HepG2 (cell line): Measurements from ENCODE around the gene DAPL1. TPM values are rescaled to one million over a fixed set of nuclear protein-coding genes. Genes with fewer than 3 reads are reported as not detected.
A peak's percentile ranks its signal among the peaks of the same experiment; 100 is the strongest.

Experiments
- ATAC-seq: fragments of 200-7000 bp; cut with Tn5 transposase; 3 replicates; pipeline ENCODE4 v1.9.1; 2020; ENCODE audit warnings: mild to moderate bottlenecking, moderate library complexity
- BruUV-seq: library from RNA; stranded (reverse); fragments of 400-500 nt; replicated peaks from 2 replicates; lab custom pipeline; 2021; lab: Mats Ljungman, UMichigan
- CTCF ChIA-PET: fragments of 300-600 bp; formaldehyde crosslinking; extraction: SDS; loops from one replicate; lab custom pipeline; 2021; ENCODE audit warnings: low total read pairs, inconsistent platforms, low intra/inter-chr PET ratio; lab: Yijun Ruan, JAX
- POLR2A ChIA-PET: fragments of 350-600 bp; sonication (Branson Sonifier 250); formaldehyde crosslinking; loops from one replicate; lab custom pipeline; 2020; ENCODE audit warnings: antibody characterized with exemption, inconsistent platforms; lab: Yijun Ruan, JAX
- DNase-seq: peaks from one replicate; pipeline ENCODE4 v3.0.0-alpha.2; 2015; ENCODE audit warnings: low spot score
- FAIRE-seq: peaks from 3 replicates; lab custom pipeline; 2011; peaks lifted over from hg19 to GRCh38; lab: Jason Lieb, UNC
- H2AFZ ChIP-seq: one replicate; pipeline ENCODE4 v1.6.1; 2011; ENCODE audit warnings: low read length, inconsistent platforms
- H3K27ac ChIP-seq: fragments of 300-600 bp; 3 replicates; pipeline ENCODE4 v1.8.0; 2011; ENCODE audit warnings: mixed run types, mild to moderate bottlenecking, mixed read lengths, low read length, inconsistent platforms; ENCODE audit not compliant: insufficient read depth; ENCODE audit errors: extremely low read length
- H3K27me3 ChIP-seq, 2 experiments: fragments of 200-600 bp in 1 of 2; 2 replicates in 1 of 2; 3 replicates in 1 of 2; pipeline versions ENCODE4 v1.6.0 to v1.8.0; 2011; ENCODE audit warnings: low read length in 2 of 2, mild to moderate bottlenecking in 2 of 2, moderate library complexity in 2 of 2, inconsistent platforms in 1 of 2; ENCODE audit not compliant: insufficient read depth in 2 of 2, control insufficient read depth in 1 of 2
- H3K36me3 ChIP-seq, 2 experiments: fragments of 200-600 bp in 1 of 2; replicated peaks in 1 of 2; 2 replicates in 1 of 2; 3 replicates in 1 of 2; pipeline versions ENCODE4 v1.5.1 to v1.8.0; 2011; ENCODE audit warnings: low read length in 2 of 2, inconsistent platforms in 1 of 2; ENCODE audit not compliant: insufficient read depth in 2 of 2, control insufficient read depth in 1 of 2
- H3K4me1 ChIP-seq: 2 replicates; pipeline ENCODE4 v1.5.1; 2012; ENCODE audit warnings: low read length, inconsistent platforms; ENCODE audit not compliant: insufficient read depth
- H3K4me2 ChIP-seq: 2 replicates; pipeline ENCODE4 v1.6.0; 2011; ENCODE audit warnings: low read depth, low read length, inconsistent platforms
- H3K4me3 ChIP-seq, 3 experiments: fragments of 200-600 bp in 1 of 3; sonication (generic), shearing (Covaris generic) in 1 of 3; replicated peaks in 1 of 3; 2 replicates each; pipeline ENCODE4 v1.5.1; 2011 to 2016; ENCODE audit warnings: low read length in 3 of 3, inconsistent platforms in 2 of 3, low read depth in 2 of 3, mild to moderate bottlenecking in 2 of 3, control low read depth in 1 of 3, mixed read lengths in 1 of 3; ENCODE audit not compliant: insufficient read depth in 1 of 3
- H3K79me2 ChIP-seq: one replicate; pipeline ENCODE4 v1.6.1; 2011; ENCODE audit warnings: low read length, inconsistent platforms; ENCODE audit not compliant: insufficient read depth
- H3K9ac ChIP-seq: 2 replicates; pipeline ENCODE4 v1.6.0; 2011; ENCODE audit warnings: mild to moderate bottlenecking, low read depth, low read length, inconsistent platforms; ENCODE audit not compliant: insufficient read depth
- H3K9me3 ChIP-seq: 2 replicates; pipeline ENCODE4 v1.5.1; 2012; ENCODE audit warnings: mild to moderate bottlenecking, low read length
- H4K20me1 ChIP-seq: 2 replicates; pipeline ENCODE4 v1.6.0; 2011; ENCODE audit warnings: inconsistent platforms, mild to moderate bottlenecking, low read length, moderate library complexity; ENCODE audit not compliant: insufficient read depth
- ARNT ChIP-seq: fragments of 450-650 bp; IDR thresholded peaks from 2 replicates; pipeline ENCODE4 v1.6.1; 2017
- FOXK1 ChIP-seq: sonication (generic); formaldehyde crosslinking; IDR thresholded peaks from 2 replicates; pipeline ENCODE4 v1.4.0; 2020; ENCODE audit warnings: low read depth, missing genetic modification reagents, borderline replicate concordance
- GFI1 ChIP-seq: sonication (generic); formaldehyde crosslinking; IDR thresholded peaks from 2 replicates; pipeline ENCODE4 v1.5.0; 2020; ENCODE audit warnings: missing genetic modification reagents, mild to moderate bottlenecking, borderline replicate concordance
- GLI4 ChIP-seq: sonication (generic); formaldehyde crosslinking; IDR thresholded peaks from 2 replicates; pipeline ENCODE4 v1.5.1; 2020; ENCODE audit warnings: missing genetic modification reagents, mild to moderate bottlenecking, moderate library complexity, borderline replicate concordance
- PAXIP1 ChIP-seq: sonication (generic); formaldehyde crosslinking; conservative IDR thresholded peaks from 2 replicates; pipeline ENCODE4 v1.4.0; 2020; ENCODE audit warnings: mild to moderate bottlenecking, missing genetic modification reagents, moderate library complexity
- RCOR2 ChIP-seq: IDR thresholded peaks from 2 replicates; pipeline ENCODE4 v1.6.1; 2016; ENCODE audit warnings: missing biosample characterization, missing genetic modification reagents
- ZMYM4 ChIP-seq: sonication (generic); formaldehyde crosslinking; IDR thresholded peaks from 2 replicates; pipeline ENCODE4 v1.8.1; 2023; ENCODE audit warnings: mild to moderate bottlenecking, missing genetic modification reagents
- ZNF20 ChIP-seq: sonication (generic); formaldehyde crosslinking; IDR thresholded peaks from 2 replicates; pipeline ENCODE4 v1.4.0; 2020; ENCODE audit warnings: mild to moderate bottlenecking, moderate library complexity, missing genetic modification reagents
- ZNF709 ChIP-seq: sonication (generic); formaldehyde crosslinking; IDR thresholded peaks from 2 replicates; pipeline ENCODE4 v1.5.0; 2020; ENCODE audit warnings: mild to moderate bottlenecking, missing genetic modification reagents
- ZSCAN31 ChIP-seq: sonication (generic); formaldehyde crosslinking; IDR thresholded peaks from 2 replicates; pipeline ENCODE4 v1.5.0; 2020; ENCODE audit warnings: low read depth, mild to moderate bottlenecking, missing genetic modification reagents
- WGBS: methylation state at CpG from one replicate; pipeline ENCODE4 v1.1.6; 2017; ENCODE audit warnings: low lambda C conversion rate; 5-methylcytosine and 5-hydroxymethylcytosine counted together
- in situ Hi-C: cut with HindIII; loops from 2 replicates; pipeline ENCODE4 v1.10.0; 2017; ENCODE audit warnings: low pct_unique_long_range_greater_than_20kb; ENCODE audit not compliant: extremely low pct_ligation_motif_present
- intact Hi-C: fragments of 100-400 bp; cut with micrococcal nuclease; formaldehyde crosslinking; loops from one replicate; pipeline ENCODE4 v1.10.0; 2022; ENCODE audit not compliant: unreplicated experiment
- polyA plus RNA-seq, 8 experiments: library from polyadenylated mRNA; depleted of rRNA in 3 of 8; stranded (reverse) in 7 of 8; unstranded in 1 of 8; fragments of >200 nt; fragmentation: Illumina TruSeq in 4 of 8; extraction: Trizol in 4 of 8; gene quantifications; 2 replicates each; pipeline versions ENCODE4 v1.2.1 to v1.2.3, GENCODE V29; 2011 to 2016; ENCODE audit warnings: low read depth in 4 of 8, missing spikeins in 1 of 8, mixed read lengths in 1 of 8; ENCODE audit not compliant: insufficient read depth in 1 of 8
- total RNA-seq, 5 experiments: library from RNA; depleted of rRNA; stranded (reverse); fragments of >200 nt; fragmentation: Illumina TruSeq; extraction: Trizol; gene quantifications; 2 replicates each; pipeline ENCODE4 v1.2.3, GENCODE V29; 2016; ENCODE audit warnings: low read depth in 1 of 5
- TF ChIP-seq, protein P1 (sequence below): IDR thresholded peaks from 2 replicates; pipeline ENCODE4 v1.6.1; 2012; ENCODE audit warnings: inconsistent platforms
- TF ChIP-seq, protein P2 (sequence below): sonication (generic); formaldehyde crosslinking; IDR thresholded peaks from 2 replicates; pipeline ENCODE4 v1.4.0; 2020; ENCODE audit warnings: missing genetic modification reagents
- TF ChIP-seq, protein P3 (sequence below): sonication (generic); formaldehyde crosslinking; IDR thresholded peaks from 2 replicates; pipeline ENCODE4 v1.4.0; 2020; ENCODE audit warnings: mild to moderate bottlenecking, missing genetic modification reagents, borderline replicate concordance

Gene DAPL1
- total and polyA plus RNA-seq, 2 of the 13 experiments (the other 11 are each of a cell fraction or from before 2014, with no cell fraction given) = not detected

DNA sequence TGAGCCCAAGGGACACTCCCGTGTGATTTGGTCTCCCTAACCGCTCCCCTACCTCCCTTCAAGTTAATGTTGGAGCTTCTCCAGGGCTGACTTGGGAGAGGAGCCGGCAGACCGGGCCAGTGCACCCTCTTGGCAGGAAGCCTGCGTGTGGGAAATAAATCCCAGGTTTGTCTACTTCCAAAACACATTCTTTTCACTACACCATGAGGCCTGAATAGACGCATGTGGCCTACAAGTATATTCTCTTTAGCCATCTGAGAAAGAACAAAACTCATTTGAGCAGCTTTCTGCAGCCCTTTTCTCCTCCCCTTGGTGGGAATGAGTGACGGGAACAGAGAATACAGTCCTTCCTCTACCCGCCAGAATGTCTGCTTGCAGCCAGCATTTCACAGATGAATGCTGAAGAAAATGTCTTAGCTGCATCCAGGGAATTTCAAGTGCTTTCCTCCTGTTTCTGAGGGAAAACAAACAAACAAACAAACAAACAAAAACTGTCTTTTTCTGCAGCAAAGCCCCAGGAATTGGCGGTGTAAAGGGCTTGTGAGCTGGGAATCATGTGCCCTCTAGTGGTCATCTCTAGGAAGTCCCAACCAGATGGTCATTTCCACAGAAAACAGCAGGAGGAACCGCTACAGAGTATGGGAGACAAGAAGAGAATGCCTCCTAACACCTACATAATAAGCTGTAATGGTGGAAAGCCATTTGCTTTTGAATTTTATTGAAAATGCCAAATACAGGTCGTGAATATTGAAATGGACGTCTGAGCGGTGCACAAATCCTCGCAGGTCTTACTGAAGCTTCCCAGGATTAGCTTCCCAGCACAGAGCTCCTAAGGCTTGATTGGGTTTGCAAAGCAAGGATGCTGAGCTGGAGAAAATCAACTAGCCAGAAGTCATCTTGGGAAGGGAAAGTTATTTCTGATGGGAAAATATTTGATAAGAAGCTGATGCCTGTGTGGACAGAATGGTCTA lies 41.2 kb upstream of the DAPL1 start:
- intact Hi-C loops = loop anchor here (1.0 to 10.0 kb wide), 4 partner anchors 707 to 979 kb away; no protein-coding TSS in a partner anchor
- Histone ChIP-seq H3K4me2 (peak overlapping the region; percentile 79), H4K20me1 (no peaks in the 10 kb centered on the region), H3K9me3 (no peaks in the 10 kb centered on the region), H3K4me1 (peaks cover 7% of the 10 kb centered on the region; the same call in 1 of the 2 replicates), H3K36me3 (no peaks in the 10 kb centered on the region), H2AFZ (peak overlapping the region; percentile 43), H3K9ac (no peak overlapping the region), H3K4me3 (peak overlapping the region; percentile 17 to 47 (median 35); a peak in 4 of 6 replicates), H3K27me3 (peaks cover 0 to 16% of the 10 kb centered on the region in 2 experiments; a peak in 3 of 5 replicates), H3K79me2 (no peaks in the 10 kb centered on the region), H3K27ac (no peak overlapping the region)
- FAIRE-seq = peak; percentile 71
- WGBS = 8% methylated on average over 14 of the region's 14 CpGs
- POLR2A ChIA-PET = no interaction called here
- BruUV-seq = no TSS peak
- peak; percentile 96 for ATAC-seq
- in situ Hi-C loops = no loop called here
- CTCF ChIA-PET = interaction anchor here (0.8 to 2.0 kb wide), 5 partner anchors 30 to 732 kb away, joined by 3 to 12 read pairs (median 6); no protein-coding TSS in a partner anchor
- DNase-seq = peak; percentile 62
- TF ChIP-seq ARNT = no peak
- TF ChIP-seq, protein P1, sequence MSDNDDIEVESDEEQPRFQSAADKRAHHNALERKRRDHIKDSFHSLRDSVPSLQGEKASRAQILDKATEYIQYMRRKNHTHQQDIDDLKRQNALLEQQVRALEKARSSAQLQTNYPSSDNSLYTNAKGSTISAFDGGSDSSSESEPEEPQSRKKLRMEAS = no peak
- no peak for TF ChIP-seq ZNF20 (CRISPR knock-in tag)
- TF ChIP-seq ZSCAN31 (CRISPR knock-in tag) = no peak
- TF ChIP-seq, protein P2, sequence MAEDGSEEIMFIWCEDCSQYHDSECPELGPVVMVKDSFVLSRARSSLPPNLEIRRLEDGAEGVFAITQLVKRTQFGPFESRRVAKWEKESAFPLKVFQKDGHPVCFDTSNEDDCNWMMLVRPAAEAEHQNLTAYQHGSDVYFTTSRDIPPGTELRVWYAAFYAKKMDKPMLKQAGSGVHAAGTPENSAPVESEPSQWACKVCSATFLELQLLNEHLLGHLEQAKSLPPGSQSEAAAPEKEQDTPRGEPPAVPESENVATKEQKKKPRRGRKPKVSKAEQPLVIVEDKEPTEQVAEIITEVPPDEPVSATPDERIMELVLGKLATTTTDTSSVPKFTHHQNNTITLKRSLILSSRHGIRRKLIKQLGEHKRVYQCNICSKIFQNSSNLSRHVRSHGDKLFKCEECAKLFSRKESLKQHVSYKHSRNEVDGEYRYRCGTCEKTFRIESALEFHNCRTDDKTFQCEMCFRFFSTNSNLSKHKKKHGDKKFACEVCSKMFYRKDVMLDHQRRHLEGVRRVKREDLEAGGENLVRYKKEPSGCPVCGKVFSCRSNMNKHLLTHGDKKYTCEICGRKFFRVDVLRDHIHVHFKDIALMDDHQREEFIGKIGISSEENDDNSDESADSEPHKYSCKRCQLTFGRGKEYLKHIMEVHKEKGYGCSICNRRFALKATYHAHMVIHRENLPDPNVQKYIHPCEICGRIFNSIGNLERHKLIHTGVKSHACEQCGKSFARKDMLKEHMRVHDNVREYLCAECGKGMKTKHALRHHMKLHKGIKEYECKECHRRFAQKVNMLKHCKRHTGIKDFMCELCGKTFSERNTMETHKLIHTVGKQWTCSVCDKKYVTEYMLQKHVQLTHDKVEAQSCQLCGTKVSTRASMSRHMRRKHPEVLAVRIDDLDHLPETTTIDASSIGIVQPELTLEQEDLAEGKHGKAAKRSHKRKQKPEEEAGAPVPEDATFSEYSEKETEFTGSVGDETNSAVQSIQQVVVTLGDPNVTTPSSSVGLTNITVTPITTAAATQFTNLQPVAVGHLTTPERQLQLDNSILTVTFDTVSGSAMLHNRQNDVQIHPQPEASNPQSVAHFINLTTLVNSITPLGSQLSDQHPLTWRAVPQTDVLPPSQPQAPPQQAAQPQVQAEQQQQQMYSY (CRISPR knock-in tag) = no peak
- TF ChIP-seq FOXK1 = no peak
- TF ChIP-seq RCOR2 = no peak
- TF ChIP-seq ZNF709 = no peak
- TF ChIP-seq PAXIP1 (CRISPR knock-in tag) = no peak
- TF ChIP-seq ZMYM4 = peak; percentile 36; the same call in 1 of the 2 replicates
- TF ChIP-seq GLI4 = no peak
- TF ChIP-seq GFI1 = 0 out of 2 replicates have a peak, but pooled peaks have one; percentile 13
- TF ChIP-seq, protein P3, sequence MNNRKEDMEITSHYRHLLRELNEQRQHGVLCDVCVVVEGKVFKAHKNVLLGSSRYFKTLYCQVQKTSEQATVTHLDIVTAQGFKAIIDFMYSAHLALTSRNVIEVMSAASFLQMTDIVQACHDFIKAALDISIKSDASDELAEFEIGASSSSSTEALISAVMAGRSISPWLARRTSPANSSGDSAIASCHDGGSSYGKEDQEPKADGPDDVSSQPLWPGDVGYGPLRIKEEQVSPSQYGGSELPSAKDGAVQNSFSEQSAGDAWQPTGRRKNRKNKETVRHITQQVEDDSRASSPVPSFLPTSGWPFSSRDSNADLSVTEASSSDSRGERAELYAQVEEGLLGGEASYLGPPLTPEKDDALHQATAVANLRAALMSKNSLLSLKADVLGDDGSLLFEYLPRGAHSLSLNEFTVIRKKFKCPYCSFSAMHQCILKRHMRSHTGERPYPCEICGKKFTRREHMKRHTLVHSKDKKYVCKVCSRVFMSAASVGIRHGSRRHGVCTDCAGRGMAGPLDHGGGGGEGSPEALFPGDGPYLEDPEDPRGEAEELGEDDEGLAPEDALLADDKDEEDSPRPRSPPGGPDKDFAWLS = no peak
